PC-3 (cell line): ENCODE measurements around the gene C1orf21.

Experiments
- EZH2 ChIP-seq: fragments of 300-600 bp; sonication (generic); IDR thresholded peaks from one replicate; pipeline ENCODE4 v1.6.1; 2017; ENCODE audit warnings: antibody characterized with exemption, mild to moderate bottlenecking, low read length; ENCODE audit not compliant: unreplicated experiment
- EZH2phosphoT487 ChIP-seq: fragments of 300-600 bp; sonication (generic); IDR thresholded peaks from 2 replicates; pipeline ENCODE4 v1.6.1; 2018; ENCODE audit warnings: mild to moderate bottlenecking, antibody characterized with exemption, low read length, borderline replicate concordance
- TF ChIP-seq, protein P1 (sequence below): fragments of 300-600 bp; sonication (generic); conservative IDR thresholded peaks from 2 replicates; pipeline ENCODE4 v1.5.1; 2017; ENCODE audit warnings: antibody characterized with exemption, low read depth, mild to moderate bottlenecking, low read length

DNA sequence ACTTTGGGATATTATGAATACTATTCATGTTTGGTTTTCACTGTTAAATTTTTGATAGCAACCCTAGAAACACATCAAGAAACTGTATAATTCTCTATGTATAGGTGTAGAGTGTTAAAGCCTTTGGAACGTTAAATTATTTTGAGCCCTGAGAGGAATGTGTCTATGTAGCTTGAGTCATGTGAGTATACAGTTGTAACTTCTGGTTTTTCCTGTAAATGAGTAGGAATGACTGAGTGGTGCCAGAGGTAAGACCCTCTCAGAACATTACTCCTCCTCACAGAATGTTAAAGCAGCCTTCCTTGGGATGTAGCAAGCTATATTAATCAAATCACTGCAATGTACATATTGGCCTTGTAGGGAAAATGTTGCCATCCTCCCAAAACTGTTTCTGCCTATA, 69.0 kb downstream of the C1orf21 start:
- TF ChIP-seq, protein P1, sequence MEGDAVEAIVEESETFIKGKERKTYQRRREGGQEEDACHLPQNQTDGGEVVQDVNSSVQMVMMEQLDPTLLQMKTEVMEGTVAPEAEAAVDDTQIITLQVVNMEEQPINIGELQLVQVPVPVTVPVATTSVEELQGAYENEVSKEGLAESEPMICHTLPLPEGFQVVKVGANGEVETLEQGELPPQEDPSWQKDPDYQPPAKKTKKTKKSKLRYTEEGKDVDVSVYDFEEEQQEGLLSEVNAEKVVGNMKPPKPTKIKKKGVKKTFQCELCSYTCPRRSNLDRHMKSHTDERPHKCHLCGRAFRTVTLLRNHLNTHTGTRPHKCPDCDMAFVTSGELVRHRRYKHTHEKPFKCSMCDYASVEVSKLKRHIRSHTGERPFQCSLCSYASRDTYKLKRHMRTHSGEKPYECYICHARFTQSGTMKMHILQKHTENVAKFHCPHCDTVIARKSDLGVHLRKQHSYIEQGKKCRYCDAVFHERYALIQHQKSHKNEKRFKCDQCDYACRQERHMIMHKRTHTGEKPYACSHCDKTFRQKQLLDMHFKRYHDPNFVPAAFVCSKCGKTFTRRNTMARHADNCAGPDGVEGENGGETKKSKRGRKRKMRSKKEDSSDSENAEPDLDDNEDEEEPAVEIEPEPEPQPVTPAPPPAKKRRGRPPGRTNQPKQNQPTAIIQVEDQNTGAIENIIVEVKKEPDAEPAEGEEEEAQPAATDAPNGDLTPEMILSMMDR: no peak
- TF ChIP-seq EZH2phosphoT487 (no peak), EZH2 (no peak)
